ENCODE measurements around the gene RIN1.
"Not testable (repeated sequence)": the region's sequence is repeated elsewhere in the genome, so short reads cannot be mapped to it uniquely, and the experiment has no call there.

The RIN1 gene

DNA sequence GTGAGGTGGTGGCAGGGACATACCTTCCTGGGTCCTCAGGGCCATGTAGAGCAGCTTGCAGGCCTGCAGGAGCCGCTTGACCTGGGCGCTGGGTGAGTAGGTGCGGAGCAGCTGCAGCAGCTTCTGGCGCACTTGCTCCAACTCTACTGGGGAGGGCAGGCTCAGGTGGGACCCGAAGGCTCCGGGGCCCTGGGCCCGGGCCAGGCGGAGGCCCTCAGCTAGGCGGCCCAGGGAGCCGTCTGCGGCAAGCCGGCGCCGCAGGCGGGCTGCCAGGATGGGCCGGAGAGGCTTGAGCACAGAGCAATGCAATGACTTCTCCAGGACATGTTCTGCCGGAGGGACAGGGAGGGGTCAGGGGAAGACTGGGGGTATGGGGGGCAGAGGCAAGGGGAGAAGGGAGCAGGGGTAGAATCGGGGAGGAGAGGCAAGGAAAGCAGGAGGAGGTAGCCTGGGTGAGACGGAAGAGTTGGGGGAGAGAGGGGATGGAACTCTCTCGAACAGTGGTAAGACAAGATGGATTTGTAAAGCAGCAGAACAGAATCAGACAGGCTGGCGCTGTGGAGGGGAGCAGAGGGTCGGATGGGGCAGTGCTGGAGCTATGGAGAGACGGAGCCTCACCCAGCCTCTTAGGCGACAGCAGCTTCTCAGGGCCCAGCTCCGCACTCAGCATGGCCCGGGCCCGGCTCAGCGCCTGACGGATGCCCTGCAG is 2.2 kb downstream of the RIN1 start:
- DNase-seq = no peak

- no peak for DNase-seq
Measured at GRCh38 chr11:66333220-66333877, 2.9 kb downstream of the RIN1 start.

GRCh38 chr11:66332371-66333219 is 3.6 kb downstream of the RIN1 start:
- DNase-seq = no peak

- DNase-seq = no peak
Measured at GRCh38 chr11:66331542-66332370, 4.5 kb downstream of the RIN1 start.

GRCh38 chr11:66330931-66331330 is 5.3 kb downstream of the RIN1 start:
- DNase-seq = no peak

- DNase-seq = no peak
Measured at GRCh38 chr11:66329165-66329673, 7.0 kb downstream of the RIN1 start.

- peak; percentile 51 to 59 for DNase-seq
Measured at GRCh38 chr11:66328302-66329144, 7.7 kb downstream of the RIN1 start.

- no peak for DNase-seq
Measured at GRCh38 chr11:66328031-66328301, 8.3 kb downstream of the RIN1 start.

GRCh38 chr11:66327171-66328030 is 8.8 kb downstream of the RIN1 start:
- no peak for DNase-seq

GRCh38 chr11:66326261-66327111 is 9.7 kb downstream of the RIN1 start:
- no peak for DNase-seq

- DNase-seq = no peak
Measured at GRCh38 chr11:66325263-66325671, 11.0 kb downstream of the RIN1 start.

- no peak for DNase-seq
Measured at GRCh38 chr11:66324664-66325063, 11.6 kb downstream of the RIN1 start.

DNA sequence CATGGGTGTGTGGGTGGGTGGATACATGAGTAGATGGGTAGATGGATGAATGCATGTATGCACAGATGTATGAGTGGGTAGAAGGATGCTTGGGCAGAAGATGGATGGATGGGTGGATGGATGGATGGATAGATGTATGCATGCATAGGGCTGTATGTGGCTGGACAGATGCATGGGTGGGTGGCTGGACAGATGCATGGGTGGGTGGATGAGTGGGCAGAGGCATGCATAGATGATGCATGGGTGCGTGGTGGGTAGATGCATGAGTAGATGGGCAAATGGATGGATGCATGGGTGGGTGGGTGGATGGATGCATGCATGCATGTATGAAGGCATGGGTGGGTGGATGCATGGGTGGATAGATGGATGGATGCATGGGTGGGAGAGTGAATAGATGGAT is 12.6 kb downstream of the RIN1 start:
- DNase-seq = no peak

GRCh38 chr11:66322732-66323427 is 13.4 kb downstream of the RIN1 start:
- DNase-seq = no peak

DNA sequence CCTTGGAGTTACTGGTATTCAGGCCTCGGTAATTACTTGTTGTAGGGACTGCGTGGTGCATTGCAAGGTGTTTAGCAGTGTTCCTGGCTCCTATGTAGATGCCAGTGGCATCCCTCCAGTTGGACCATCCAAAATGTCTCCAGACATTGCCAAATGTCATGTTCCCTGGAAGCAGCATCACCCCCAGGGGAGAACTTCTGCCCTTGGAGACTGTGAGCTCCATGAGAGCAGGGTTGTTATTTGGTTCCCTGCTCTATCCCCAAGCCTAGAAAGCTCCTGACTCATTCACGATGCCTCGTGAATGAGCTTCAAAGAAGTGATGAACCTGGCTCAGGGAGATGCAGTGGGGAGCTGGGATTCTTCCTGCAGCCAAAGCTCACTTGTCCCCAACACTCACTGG is 14.6 kb downstream of the RIN1 start:
- no peak for DNase-seq

DNA sequence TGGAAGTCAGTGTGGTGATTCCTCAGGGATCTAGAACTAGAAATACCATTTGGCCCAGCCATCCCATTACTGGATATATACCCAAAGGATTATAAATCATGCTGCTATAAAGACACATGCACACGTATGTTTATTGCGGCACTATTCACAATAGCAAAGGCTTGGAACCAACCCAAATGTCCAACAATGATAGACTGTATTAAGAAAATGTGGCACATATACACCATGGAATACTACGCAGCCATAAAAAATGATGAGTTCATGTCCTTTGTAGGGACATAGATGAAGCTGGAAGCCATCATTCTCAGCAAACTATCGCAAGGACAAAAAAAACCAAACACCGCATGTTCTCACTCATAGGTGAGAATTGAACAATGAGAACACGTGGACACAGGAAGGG is 15.5 kb downstream of the RIN1 start:
- DNase-seq = not testable (repeated sequence)

GRCh38 chr11:66320289-66320688 is 15.9 kb downstream of the RIN1 start:
- not testable (repeated sequence) for DNase-seq

- DNase-seq = no peak
Measured at GRCh38 chr11:66318600-66318970, 17.6 kb downstream of the RIN1 start.
